ENCODE results near the gene NFYB.

DNA sequence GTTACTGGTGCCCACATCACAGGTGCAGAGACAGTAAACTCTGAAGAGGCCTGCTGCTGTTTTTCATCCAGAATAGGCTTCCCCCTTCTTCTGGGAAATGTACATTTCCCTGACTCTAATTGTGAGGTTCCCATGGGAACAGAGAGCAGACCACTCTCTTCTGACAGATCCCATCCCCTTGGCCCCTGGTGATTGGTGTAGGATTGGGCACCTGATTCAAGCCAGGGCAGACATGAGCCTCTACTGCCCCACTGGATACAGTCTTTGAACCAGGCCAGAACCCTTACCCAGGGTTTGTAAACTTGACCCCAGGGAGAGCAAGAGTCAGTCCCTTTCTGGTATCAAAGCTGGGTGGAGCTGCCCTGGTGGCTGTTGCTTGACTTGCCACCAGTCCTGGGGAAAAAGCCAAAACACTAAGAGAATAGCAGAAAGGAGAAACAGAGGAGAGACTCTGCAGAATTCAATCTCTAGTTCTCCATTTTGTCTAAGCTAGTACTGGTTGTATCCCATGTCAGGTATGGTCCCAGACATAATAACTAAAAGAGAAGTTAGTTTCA, 14.8 kb upstream of the NFYB start:
- TF ChIP-seq, protein P1, sequence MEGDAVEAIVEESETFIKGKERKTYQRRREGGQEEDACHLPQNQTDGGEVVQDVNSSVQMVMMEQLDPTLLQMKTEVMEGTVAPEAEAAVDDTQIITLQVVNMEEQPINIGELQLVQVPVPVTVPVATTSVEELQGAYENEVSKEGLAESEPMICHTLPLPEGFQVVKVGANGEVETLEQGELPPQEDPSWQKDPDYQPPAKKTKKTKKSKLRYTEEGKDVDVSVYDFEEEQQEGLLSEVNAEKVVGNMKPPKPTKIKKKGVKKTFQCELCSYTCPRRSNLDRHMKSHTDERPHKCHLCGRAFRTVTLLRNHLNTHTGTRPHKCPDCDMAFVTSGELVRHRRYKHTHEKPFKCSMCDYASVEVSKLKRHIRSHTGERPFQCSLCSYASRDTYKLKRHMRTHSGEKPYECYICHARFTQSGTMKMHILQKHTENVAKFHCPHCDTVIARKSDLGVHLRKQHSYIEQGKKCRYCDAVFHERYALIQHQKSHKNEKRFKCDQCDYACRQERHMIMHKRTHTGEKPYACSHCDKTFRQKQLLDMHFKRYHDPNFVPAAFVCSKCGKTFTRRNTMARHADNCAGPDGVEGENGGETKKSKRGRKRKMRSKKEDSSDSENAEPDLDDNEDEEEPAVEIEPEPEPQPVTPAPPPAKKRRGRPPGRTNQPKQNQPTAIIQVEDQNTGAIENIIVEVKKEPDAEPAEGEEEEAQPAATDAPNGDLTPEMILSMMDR (IDR thresholded peaks at IDR 0.05) = no peak
- no peak for TF ChIP-seq POLR2A (IDR thresholded peaks at IDR 0.05)
